Measurements from ENCODE around the gene PKIG. TPM values are rescaled to one million over a fixed set of nuclear protein-coding genes. Genes with fewer than 3 reads are reported as not detected.

Gene PKIG
- total RNA-seq, 4 donors from 2014 or later: 17.2 to 40.8 (median 32.0) TPM

DNA sequence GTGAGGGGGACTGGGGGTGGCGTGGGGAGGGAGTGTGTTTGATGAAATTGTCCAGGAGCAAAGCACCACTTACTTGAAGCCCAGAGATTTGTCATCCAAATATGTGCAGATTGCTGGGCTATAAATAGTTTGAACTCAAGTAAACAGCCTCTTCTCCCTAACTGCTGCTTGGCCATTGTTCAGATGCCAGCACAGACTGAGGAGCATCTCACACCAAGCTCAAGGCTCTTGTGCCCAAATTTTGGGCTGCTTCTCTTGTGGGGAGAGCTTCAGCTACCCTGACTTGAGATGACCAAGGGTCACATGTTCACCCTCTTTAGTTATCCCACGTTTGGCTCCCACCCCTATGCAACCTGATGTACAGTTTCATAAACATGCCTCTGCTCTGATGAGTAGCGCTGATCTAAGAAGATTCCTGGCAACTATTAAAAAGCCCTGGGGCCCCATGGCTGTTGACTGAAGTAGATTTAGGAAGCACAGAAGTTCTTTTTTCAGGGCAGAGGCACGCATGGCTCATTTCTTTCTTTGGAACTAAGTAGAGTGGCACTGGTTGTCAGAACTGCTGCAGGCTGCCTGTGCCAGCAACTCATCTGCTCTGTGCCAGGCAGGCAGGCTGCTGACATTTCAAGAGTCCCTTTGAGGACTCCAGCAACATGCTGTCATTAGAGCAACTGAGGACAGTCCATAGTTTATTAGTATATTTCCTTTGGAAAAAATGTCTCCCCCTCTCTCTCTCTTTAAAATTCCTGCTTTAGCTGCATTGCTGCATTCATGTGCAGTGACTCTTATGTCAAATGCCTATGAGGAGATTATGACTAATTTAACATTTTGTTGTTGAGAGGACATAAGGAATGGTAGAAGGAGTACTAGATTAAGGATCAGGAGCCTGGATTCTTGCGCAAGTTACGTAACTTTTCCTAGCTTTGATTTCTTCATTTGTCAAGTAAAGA lies 9.6 kb upstream of the PKIG start:
- no peaks in the 10 kb centered on the region for H3K27me3 ChIP-seq
- no peaks in the 10 kb centered on the region for H3K36me3 ChIP-seq
- TF ChIP-seq, protein P1, sequence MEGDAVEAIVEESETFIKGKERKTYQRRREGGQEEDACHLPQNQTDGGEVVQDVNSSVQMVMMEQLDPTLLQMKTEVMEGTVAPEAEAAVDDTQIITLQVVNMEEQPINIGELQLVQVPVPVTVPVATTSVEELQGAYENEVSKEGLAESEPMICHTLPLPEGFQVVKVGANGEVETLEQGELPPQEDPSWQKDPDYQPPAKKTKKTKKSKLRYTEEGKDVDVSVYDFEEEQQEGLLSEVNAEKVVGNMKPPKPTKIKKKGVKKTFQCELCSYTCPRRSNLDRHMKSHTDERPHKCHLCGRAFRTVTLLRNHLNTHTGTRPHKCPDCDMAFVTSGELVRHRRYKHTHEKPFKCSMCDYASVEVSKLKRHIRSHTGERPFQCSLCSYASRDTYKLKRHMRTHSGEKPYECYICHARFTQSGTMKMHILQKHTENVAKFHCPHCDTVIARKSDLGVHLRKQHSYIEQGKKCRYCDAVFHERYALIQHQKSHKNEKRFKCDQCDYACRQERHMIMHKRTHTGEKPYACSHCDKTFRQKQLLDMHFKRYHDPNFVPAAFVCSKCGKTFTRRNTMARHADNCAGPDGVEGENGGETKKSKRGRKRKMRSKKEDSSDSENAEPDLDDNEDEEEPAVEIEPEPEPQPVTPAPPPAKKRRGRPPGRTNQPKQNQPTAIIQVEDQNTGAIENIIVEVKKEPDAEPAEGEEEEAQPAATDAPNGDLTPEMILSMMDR (IDR thresholded peaks at IDR 0.05): no peak
- WGBS: 17% methylated on average over 6 of the region's 6 CpGs
- peak in 1 of 2 donors; percentile 70 for DNase-seq (ENCODE audit: low spot score in 2 of 2)
- peak overlapping the region; percentile 88 for H3K27ac ChIP-seq
- H3K4me1 ChIP-seq: peaks cover 29% of the 10 kb centered on the region
- no peaks in the 10 kb centered on the region for H3K9me3 ChIP-seq
- no peak overlapping the region for H3K4me3 ChIP-seq

GRCh38 chr20:44573501-44573869 lies 8.9 kb upstream of the PKIG start:
- Histone ChIP-seq H3K27ac (peak overlapping the region; percentile 88), H3K27me3 (no peaks in the 10 kb centered on the region), H3K4me1 (peaks cover 29% of the 10 kb centered on the region), H3K36me3 (no peaks in the 10 kb centered on the region), H3K4me3 (no peak overlapping the region), H3K9me3 (no peaks in the 10 kb centered on the region)
- DNase-seq (ENCODE audit: low spot score in 2 of 2): no peak
- WGBS: 59% methylated on average over 2 of the region's 2 CpGs
- peak in 1 of 3 donors; percentile 28 for TF ChIP-seq POLR2AphosphoS5 (IDR thresholded peaks at IDR 0.05)
- TF ChIP-seq EP300 (IDR thresholded peaks at IDR 0.05): no peak
- TF ChIP-seq, protein P1 (IDR thresholded peaks at IDR 0.05): no peak

- Histone ChIP-seq H3K27ac (no peak overlapping the region), H3K27me3 (no peaks in the 10 kb centered on the region), H3K4me1 (peaks cover 29% of the 10 kb centered on the region), H3K36me3 (no peaks in the 10 kb centered on the region), H3K9me3 (no peaks in the 10 kb centered on the region), H3K4me3 (no peak overlapping the region)
- no peak for DNase-seq (ENCODE audit: low spot score in 2 of 2)
- 97% methylated on average over 4 of the region's 4 CpGs for WGBS
- TF ChIP-seq POLR2A (IDR thresholded peaks at IDR 0.05): no peak
- TF ChIP-seq, protein P1 (IDR thresholded peaks at IDR 0.05): no peak
- TF ChIP-seq POLR2AphosphoS5 (IDR thresholded peaks at IDR 0.05): no peak
- TF ChIP-seq EP300 (IDR thresholded peaks at IDR 0.05): no peak
These were observed 8.0 kb upstream of the PKIG start for GRCh38 chr20:44574372-44574771.

DNA sequence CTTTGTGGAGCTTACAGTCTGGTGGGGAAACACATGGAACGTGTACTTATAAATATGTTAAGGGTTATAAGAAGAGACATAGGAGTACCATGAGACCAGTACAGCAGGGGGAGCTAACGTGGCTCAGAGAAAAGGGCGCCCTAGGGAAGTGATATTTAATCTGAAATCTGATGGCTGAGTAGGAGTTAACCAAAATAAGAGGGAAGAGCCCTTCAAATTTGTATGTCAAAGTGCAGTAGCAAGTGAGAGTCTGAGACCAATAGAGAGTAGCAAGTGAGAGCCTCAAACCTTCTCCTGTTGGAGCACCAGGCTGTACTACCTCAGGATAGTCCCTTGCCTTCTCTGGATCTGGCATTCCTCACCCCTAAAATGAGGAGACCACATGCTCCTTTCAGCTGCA lies 6.1 kb upstream of the PKIG start:
- 56% methylated on average over 3 of the region's 3 CpGs for WGBS
- H3K4me3 ChIP-seq: no peak overlapping the region
- DNase-seq (ENCODE audit: low spot score in 2 of 2): no peak
- H3K27ac ChIP-seq: peak overlapping the region; percentile 46
- H3K9me3 ChIP-seq: no peaks in the 10 kb centered on the region
- peaks cover 39% of the 10 kb centered on the region for H3K4me1 ChIP-seq
- no peaks in the 10 kb centered on the region for H3K27me3 ChIP-seq
- no peak for TF ChIP-seq POLR2A (IDR thresholded peaks at IDR 0.05)
- no peak for TF ChIP-seq EP300 (IDR thresholded peaks at IDR 0.05)
- TF ChIP-seq POLR2AphosphoS5 (IDR thresholded peaks at IDR 0.05): no peak
- TF ChIP-seq, protein P1 (IDR thresholded peaks at IDR 0.05): no peak
- no peaks in the 10 kb centered on the region for H3K36me3 ChIP-seq

GRCh38 chr20:44579313-44580081 lies 2.9 kb upstream of the PKIG start:
- Histone ChIP-seq H3K36me3 (no peaks in the 10 kb centered on the region), H3K4me1 (peaks cover 32% of the 10 kb centered on the region), H3K27ac (no peak overlapping the region), H3K9me3 (no peaks in the 10 kb centered on the region), H3K27me3 (no peaks in the 10 kb centered on the region), H3K4me3 (no peak overlapping the region)
- DNase-seq (ENCODE audit: low spot score in 2 of 2): no peak
- no peak for TF ChIP-seq EP300 (IDR thresholded peaks at IDR 0.05)
- TF ChIP-seq, protein P1 (IDR thresholded peaks at IDR 0.05): no peak
- TF ChIP-seq POLR2A (IDR thresholded peaks at IDR 0.05): no peak
- TF ChIP-seq POLR2AphosphoS5 (IDR thresholded peaks at IDR 0.05): no peak
- WGBS: 67% methylated on average over 8 of the region's 8 CpGs

Data from suprapubic skin (tissue), 4 donors.